GM21717 (cell line): ENCODE data around the gene EXTL2.
"Not testable (repeated sequence)": the region's sequence is repeated elsewhere in the genome, so short reads cannot be mapped to it uniquely, and the experiment has no call there.

Source experiments
- ATAC-seq: cut with Tn5 transposase; IDR thresholded peaks from one replicate; pipeline ENCODE4 v1.9.1; 2021; ENCODE audit warnings: mild to moderate bottlenecking, moderate library complexity; ENCODE audit not compliant: unreplicated experiment

The EXTL2 gene

DNA sequence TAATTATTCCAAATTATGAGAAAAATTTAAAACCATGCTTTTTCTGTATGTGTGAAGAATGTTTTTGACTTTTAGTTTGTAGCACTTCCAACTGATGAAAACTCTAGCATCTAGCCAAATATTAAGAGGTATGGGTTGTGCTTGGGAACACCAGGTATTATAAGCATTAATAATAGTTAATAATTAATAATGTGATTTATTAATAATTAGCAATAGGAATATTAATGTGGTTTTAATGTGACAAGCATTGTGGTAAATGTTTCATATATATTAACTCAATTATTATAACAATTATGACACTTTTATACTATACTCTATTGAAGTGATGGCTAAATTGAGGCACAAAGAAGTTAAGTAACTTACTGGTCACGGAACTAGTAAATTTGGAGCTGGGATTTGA is 9.1 kb upstream of the EXTL2 start:
- no peak for ATAC-seq

DNA sequence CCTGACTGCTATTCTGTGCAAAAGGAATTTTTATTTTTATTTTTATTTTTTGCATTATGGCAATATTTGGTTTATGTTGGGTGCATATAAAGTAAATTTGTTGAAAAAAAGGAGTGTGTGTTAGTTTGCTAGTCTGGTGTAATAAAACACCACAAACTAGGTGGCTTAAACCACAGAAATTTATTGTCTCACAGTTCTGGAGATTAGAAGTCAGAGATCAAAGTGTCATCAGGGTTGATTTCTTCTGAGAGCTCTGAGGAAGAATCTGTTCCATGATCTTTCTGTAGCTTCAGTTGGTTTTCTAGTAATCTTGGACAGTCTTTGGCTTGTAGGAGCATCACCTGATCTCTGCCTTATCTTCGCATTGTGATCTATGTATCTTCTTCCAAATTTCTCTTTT is 7.7 kb upstream of the EXTL2 start:
- no peak for ATAC-seq

DNA sequence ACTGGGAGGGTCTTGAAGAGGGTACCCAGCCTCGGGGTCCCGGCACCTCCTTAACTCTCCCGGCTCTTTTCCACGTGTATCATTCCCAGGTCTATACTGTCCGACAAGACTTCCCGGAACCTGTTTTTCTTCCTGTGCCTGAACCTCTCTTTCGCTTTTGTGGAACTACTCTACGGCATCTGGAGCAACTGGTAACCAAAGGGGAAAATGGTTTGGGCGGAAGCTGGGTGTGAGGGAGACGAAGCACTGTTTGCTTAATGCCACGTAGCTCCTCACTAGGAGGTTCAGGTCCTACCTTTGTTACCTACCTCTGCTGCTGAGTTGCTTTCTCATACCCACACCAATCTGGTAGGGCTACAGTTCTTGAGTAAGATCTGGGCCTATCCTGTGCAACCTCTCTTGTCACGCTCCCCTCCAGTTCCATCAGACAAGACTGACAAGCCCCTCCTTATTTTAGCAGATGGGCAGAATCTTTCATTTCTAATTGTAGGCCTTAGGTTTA is 1.9 kb upstream of the EXTL2 start:
- ATAC-seq = peak; percentile 43

DNA sequence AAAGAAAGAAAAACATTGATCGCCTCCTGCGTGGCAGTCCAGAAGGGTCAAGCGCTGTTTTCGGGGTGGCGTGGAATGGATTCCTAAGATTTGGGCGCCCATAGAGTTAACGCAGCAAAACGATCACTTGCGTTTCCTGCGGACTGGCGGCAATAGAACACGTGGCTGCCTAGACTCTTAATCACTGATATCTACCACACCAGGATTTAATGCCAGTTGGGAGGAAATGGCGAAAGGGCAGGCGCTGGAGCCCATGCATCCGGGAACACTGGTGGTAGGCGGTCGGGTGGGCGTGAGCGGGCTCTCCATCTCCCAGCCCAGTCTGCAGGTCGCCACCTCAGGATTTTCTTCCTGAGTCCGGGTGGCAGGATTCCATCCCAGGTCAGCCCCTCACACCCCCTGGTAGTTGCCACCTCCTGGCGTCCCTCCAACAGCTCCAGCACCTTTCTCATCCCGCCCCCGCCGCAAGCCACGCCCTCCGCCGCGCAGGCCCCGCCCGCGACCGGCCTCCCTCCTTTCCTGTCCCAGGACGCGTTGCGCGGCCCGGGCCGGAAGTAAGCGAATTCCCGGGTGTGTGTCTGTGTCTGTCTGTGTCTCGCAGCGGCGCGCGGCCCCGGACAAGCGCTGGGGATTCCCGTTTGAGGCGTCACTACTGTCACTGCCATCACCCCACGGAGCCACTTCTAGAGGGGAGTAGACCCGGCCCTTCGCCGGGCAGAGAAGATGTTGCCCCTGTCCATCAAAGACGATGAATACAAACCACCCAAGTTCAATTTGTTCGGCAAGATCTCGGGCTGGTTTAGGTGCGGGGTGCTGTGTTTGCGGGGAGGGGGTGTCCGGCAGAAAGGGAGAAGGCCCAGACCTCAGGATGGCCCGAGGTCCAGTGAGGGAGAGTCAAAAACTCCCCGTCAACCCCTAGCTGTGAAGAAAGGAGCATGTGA is 1.2 kb upstream of the EXTL2 start, which contains the start of gene SLC30A7:
Gene SLC30A7, plus strand, starts transcription at position 551 of the 941 bp plus-strand sequence. Its CDS starts 173 bp downstream, at position 724.
- peak; percentile 81 for ATAC-seq

DNA sequence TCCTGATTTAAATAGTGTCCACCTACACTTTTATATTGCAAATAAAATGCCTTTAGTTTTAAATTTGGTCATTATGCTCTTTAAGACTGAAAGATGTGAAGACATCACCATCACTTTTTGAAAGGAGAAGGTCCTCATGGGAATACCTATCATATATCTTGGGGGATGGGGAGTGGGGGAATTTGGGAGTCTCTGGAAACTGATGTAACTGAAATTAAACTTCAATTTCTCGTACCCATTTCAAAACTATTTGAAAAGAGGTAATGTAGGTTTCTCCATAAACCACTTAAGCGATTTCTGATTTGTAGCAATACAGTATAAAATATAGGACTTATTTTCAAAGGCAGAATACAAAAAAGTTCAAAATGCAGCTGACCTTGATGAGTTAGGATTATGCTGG is 924 bp downstream of the EXTL2 start:
- no peak for ATAC-seq

DNA sequence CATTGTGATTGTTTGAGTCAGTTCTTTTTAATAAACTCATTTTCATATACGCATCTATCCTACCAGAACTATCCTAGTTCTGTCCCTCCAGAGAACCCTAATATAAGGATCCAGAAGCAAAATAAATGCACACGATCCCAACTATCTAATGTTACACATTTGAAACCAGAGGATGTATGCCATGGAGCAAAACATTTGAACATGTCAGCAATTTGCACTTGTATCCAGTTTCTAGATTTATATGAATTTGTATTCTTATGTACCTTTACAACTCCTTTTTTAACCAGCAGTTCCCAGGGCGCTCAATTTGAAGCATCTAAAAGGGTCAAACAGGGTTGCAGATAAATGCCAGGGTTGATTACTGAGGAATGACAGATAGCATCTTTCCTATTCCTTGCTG is 2.1 kb downstream of the EXTL2 start:
- no peak for ATAC-seq

DNA sequence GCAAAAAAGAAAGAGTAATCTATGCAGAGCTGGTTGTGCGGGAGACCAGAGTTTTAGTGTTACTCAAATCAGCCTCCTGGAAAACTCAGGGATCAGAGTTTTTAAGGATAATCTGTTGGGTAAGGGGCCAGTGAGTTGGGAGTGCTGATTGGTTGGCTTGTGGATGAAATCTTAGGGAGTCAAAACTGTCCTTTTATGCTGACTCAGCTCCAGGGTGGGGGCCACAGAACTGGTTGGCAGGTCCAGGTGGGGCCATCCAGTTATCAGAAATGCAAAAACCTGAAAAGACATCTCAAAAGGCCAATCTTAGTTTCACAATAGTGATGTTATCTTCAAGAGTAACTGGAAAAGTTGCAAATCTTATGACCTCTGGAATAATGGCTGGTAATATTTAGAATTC is 3.3 kb downstream of the EXTL2 start:
- no peak for ATAC-seq

DNA sequence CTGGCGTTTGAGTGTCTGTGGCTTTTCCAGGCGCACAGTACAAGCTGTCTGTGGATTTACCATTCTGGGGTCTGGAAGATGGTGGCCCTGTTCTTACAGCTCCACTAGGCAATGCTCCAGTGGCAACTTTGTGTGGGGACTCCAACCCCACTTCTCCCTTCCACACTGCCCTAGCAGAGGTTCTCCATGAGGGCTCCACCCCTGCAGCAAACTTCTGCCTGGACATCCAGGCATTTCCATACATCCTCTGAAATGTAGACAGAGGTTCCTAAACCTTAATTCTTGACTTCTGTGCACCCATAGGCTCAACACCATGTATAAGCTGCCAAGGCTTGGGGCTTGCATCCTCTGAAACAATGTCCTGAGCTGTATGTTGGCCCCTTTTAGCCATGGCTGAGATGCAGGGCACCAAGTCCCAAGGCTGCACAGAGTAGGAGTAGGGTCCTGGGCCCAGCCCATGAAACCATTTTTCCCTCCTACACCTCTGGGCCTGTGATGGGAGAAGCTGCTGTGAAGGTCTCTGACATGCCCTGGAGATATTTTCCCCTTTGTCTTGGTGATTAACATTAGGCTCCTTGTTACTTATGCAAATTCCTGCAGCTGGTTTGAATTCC is 4.7 kb downstream of the EXTL2 start:
- not testable (repeated sequence) for ATAC-seq

DNA sequence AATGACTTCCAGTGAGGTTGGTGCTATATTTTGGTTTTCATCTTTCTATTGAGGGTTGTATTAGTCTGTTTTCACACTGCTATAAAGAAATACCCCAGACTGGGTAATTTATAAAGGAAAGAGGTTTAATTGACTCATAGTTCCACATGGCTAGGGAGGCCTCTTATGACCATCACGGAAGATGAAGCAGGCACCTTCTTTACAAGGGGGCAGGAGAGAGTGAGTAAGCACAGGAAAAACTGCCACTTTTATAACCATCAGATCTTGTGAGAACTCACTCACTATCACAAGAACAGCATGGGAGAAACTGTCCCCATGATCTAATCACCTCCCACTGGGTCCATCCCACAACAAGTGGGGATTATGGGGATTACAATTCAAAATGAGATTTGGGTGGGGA is 5.6 kb downstream of the EXTL2 start:
- ATAC-seq = not testable (repeated sequence)

DNA sequence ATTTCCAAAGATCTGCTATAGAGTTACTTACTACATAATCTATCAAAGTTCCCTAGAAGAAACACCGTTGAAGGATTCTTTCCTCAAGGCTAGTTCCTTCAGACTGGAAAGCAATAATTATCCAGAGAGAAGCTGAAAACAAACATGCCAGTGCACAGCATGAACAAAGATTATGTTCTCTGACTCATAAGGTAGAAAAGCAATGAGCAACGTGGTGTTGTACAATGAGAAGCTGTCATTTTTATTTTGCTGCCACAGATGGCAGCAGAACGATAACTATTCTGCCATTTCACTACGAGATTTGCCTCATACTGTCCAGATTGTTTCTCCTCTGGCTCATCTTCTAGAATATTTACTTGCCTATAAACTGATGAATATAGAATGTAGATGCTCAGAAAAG is 10.7 kb downstream of the EXTL2 start:
- ATAC-seq = no peak

DNA sequence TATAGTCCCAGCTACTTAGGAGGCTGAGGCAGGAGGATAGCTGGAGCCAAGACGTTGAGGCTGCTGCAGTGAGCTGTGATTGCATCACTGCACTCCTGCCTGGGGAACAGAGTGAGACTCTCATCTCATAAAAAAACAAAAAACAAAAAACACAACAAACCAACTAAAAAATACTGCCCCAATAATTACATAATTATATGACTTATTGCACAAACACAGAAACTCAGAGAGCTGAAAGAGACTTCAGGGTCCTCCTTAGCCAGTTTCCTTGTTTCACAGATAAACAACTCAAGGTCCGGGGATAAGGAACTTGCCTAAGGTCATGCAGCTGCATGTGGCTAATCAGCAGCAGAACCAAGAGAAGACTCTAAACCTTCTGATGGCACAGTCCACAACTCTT is 11.9 kb downstream of the EXTL2 start:
- ATAC-seq = no peak

DNA sequence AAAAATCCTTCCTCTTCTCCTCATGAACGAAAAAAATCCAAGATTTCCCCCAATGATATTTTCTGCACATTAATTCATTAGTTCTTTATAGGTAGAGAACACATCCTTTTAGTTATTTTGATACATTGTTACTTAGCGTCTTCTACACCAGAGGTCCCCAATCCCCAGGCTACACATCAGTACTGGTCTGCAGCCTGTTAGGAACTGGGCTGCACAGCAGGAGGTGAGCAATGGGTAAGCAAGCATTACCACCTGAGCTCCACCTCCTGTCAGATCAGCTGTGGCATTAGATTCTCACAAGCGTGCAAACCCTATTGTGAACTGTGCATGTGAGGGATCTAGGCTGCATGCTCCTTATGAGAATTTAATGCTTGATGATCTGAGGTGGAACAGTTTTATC is 13.0 kb downstream of the EXTL2 start:
- no peak for ATAC-seq

DNA sequence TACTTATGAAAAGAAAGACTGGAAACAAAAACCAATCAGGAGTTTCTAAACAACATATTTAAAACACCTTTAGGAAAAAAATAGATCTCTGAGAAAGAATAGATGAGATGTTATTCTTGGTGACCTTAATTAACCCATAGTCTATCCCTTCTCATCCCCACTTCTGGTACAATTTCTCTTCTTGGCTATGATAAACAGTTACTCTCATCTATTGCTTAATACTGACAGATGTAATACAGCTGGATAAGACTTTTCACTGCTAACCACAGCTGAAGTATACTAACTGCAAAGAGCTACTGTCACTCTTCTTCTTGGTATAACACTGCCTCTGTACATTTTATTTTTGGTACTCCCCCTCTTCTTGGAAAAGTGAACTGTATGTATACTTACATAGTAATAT is 15.2 kb downstream of the EXTL2 start:
- ATAC-seq = no peak

DNA sequence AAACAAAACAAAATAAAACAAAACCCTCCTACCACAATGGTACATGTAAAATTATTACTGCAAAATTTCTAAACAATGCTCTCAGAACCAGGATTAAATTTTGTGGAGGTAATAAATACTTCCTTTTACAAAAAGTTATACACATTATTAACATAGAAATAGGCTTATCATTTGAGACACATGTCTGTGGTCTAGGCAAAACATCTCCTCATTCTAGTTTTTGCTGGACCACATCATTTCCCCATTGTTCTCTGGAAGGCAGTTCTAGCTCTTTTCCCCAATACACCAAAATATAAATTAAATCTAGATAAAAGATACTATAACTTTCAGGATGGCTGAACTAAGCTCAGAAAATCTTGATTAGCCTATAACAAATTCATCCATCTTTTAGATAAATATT is 18.4 kb downstream of the EXTL2 start:
- no peak for ATAC-seq

DNA sequence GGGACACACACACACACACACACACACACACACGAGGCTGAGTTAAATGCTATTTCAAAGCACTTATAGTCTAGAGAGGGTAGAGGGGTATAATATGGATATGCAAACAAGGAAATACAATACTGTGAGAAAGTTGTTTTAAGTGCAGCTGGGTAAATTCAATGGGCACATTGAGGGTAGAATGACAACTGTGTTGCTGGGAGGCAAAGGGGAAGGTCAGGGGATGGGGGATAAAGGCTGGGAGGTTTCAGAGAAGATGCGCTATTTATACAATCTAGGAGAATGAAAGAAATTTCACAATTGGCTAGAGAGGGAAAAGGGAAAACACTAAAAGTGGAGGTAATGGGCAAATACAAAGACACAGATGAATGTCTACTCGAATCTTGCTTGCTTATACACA is 19.4 kb downstream of the EXTL2 start:
- ATAC-seq = no peak

DNA sequence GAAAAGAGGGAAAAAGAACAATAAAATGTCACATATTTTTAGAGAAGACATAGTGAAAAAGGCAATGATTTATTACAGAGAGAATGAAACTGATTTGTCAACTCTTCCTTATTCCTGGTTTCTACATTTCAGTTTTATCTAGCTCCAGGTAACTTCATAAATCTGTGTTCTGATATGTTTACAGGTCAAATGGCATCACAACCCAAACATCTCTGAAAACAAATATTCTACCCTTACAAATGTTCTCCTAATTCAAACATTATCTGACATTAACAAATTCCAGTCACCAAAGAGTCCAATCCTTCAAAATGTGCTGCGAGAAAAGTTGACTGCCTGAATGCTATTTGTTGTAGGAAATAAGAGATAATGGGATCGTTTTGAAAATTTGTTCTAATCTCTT is 20.2 kb downstream of the EXTL2 start:
- no peak for ATAC-seq

DNA sequence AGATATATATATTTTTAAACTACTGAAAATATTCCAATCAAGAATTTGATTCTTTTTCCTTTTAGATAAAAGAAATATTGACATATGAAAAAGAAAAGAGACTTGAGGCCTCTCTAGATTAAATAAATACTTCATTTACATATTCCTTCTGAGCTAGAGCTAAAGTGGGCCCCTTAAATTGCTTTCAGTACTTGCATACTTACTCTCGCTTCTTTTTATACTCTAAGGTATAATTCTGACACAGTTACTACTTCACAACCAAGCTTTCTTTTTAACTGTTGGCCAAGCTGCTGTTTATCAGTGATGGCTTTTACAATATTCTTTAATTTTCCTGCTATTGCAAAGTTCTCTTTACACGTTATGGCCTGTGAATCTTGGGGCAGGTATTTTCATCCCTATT is 24.6 kb downstream of the EXTL2 start:
- peak; percentile 53 for ATAC-seq

DNA sequence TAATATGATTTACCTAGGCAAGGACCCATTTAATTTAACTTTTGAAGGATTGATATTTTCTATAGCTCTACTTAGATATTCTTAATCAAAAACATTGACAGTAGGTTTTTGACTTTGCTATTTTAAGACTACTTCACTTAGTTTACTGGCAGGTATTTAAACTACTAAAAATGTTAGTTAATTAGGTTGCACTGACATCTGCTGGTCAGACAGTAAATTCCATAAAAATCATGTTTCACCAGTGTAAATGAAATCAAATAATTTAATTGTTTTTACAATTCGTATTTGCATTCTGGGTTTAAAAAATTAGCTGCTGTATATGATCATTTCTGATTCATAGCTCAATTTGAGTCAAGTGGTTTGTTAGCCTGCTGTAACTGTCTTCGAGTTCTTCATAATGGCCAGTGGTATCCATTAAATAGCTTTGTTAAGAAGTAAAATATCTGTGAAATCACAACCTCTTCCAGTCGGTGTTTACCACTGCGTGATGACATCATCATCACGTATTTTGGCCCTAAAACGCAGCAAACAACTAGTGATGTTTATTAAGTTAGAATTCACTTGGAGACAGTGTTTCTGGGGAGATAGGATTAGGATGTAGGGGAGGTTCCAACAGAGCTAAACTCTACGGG is 26.2 kb downstream of the EXTL2 start:
- ATAC-seq = no peak

DNA sequence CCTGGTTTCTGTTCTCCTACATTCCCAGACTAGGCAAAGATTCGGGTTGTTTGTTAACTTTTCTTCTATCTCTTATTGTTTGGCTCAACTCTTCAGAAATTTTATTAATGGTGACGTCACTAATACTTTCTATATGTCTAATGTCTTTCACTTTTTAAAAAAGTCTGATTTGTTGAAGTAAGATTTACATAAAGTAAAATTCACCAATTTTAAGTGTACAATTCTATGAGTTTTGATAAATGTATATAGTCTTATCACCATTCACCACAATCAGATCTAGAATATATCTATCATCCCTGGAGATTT is 27.8 kb downstream of the EXTL2 start:
- ATAC-seq = no peak

DNA sequence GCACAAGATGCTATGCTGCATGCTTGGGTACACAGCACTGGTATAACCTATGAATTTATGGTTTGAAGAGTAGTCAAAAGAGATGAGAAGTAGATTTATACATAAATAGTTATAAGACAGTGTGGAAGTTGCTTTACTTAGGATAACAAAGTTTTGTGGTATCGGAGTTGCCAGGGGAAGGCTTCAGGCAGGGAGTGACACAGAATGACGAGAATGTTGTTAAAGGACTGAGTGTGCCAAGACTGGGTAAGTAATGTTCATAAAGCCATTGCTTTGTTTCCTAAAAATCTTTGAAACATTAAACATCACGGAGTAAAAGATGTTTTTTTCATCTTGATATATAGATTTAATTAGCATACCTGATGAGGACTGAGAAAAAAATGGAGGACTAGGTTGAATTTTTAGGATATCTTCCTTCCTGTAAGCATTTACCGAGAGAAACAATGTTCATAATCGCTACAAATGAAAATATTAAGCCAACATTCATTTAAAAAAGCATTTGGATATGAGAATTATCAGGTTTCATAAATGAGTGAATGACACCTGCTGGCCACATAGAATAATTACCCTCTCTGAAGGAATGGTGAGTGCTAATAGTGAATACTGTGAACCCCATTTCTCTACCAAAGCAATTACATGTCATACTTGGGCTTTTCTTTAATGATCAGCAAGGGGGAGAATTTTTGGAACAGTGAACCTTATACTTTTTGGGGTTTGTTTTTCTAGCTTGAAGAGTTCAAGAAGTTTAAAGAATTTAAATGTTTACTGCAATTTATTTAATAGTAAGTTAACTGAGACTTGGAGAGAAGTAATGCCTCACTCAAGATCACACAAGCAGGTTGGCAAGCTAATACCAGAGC is 28.4 kb downstream of the EXTL2 start:
- ATAC-seq = no peak

DNA sequence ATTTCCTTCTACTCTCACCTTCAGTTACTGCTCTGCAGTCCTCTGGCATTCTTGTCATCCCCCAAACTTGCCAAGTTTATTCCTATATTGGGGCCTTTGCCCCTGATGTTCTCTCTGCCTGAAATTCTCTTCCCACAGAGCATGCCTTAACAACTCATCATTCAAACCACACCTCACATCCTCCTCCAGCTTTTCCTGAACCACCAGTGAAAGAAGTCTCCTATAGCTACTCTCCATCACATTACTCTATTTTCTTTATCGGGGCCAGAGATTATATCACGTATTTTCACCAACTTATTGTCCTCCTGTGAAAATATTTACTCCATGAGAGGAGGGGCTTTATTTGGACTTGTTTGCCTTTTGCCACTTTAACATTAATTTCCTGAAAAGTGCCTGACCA is 32.1 kb downstream of the EXTL2 start:
- no peak for ATAC-seq
